DMS79 treated with DMSO at 0.1 percent for 48 hours (cell line): ENCODE results near the gene TKTL1.
A peak's percentile ranks its signal among the peaks of the same experiment; 100 is the strongest.

Experiments used
- DNase-seq: peaks from one replicate; lab custom pipeline; 2025; lab: John Stamatoyannopoulos, UW

The TKTL1 gene

GRCh38 chrX:154362085-154362742 lies 66.6 kb downstream of the TKTL1 start:
- DNase-seq, result no peak

DNA sequence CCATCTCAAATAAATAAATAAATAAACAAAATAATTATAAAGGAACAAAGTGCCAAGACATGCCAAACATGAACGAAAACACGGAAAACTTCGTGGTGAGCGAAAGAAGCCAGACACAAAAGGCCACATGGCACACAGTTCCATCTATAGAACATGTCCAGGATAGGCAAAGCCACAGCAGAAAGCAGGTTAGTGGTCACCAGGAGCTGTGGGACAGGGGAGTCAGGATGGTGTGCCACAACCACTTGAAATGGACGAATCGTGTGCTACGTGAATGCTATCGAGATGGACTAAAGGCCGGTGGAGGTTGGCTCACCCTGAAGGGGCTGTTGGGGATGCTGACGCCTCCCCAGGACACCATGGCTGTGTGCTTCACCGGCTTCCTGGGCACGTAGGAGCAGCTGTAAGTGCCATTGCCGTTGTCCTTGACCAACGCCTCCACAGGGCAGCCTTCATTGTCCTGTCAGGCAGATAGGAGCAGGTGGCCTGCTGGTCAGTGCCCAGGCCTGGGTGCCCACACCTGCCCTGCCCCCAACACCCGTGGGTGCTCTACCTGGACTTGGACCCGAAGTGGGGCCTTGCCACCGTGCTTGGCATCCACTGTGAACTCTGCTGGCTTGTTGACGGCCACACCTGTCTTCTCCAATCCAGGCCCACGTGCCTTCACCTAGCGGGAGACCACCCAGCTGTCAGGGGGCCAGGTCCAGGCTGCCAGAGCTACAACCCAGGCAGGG lies 68.3 kb downstream of the TKTL1 start:
- no peak for DNase-seq

- DNase-seq, result no peak
Measured at GRCh38 chrX:154365052-154365600, 69.5 kb downstream of the TKTL1 start.

DNA sequence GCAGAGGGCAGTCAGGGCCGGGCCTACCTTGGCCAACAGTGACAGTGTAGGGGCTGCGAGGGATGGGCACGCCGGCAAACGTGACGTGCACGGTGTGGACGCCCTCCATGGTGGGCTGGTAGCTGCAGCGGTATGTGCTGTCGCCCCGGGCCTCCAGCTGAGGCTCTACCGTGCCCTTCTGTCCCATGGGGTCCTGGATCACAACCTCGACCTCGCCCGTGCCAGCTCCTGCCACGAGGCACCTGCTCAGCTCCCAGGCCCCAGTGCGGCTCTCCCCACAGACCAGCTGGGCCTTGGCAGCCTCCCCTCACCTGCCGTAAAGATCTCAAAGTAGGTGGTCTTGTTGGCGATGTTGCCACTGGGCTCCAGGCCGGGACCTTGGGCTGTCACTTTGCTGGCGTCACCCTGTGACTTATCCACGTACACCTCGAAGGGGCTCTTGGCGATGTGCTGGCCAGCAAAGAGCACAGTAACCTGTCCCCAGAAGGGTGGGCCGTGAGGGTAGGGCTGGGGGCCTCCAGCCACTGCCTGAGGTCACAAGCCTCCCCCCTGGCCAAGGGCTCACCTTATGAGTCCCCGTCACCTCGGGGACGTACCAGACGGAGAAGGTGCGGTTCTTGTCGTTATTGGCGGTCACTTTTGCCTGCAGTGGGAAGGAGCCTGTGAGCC lies 70.5 kb downstream of the TKTL1 start:
- no peak for DNase-seq

DNA sequence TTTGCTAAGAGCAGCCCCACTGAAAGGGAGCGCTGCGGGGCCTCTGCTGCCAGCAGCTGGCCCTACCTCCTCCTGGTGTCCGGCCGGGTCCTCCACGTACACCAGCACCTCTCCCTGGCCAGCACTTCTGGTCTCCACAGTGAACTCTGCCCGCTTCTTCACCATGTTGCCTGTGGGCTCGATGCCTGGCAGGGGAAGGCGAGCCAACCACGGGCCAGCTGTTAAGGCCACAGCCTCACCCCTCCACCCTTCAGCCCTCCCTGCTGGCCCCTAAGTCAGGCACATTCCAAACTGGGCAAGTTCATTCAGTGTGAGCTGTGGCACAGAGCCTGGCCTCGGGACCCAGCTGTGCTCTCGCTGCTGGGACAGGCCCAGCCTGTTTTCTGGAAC lies 71.1 kb downstream of the TKTL1 start:
- DNase-seq, result no peak

- no peak for DNase-seq
Measured at GRCh38 chrX:154367474-154368308, 72.1 kb downstream of the TKTL1 start.

- peak; percentile 31 for DNase-seq
Measured at GRCh38 chrX:154368630-154369448, 73.2 kb downstream of the TKTL1 start.

DNA sequence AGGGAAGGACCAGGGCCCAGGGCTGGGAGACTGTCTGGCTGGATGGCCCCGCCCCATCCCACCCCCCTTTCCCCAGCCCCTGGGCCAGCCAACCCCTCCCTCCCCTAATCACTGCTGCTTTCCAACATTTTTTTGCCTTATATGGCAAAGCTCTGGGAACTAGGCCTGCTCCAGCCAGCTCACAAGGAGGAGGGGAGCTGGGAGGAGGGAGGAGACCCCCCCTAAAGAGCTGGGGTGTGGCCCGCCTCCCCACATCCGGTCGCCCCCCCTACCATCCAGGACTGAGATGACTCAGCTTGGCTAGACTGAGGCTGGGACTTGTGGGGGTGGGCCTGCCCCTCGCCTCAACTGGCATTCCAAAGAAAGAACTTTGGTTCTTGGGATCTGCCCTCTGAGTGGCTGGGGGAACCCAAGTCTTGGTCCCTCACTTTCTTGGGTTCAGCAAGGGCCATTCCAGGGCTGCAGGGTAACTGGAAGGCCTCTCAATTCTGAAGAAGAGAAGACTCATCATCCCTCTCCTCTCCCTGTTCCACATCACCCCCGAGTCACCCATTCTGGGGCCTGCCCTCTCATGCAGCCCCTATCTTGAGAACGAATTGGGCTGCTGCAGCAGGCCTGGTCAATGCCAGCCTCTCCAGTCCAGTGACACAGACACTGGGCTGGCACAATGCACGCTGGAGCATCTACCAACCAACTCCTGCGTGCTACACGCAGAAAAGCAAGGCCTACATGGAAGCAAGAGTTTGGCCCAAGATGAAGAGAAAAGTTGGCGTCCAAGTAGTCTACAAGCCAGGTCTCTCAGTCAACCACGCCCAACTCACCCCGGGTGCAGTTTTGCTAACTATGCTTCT lies 74.1 kb downstream of the TKTL1 start:
- DNase-seq, result peak; percentile 35

- no peak for DNase-seq
Measured at GRCh38 chrX:154370300-154371016, 74.9 kb downstream of the TKTL1 start.

DNA sequence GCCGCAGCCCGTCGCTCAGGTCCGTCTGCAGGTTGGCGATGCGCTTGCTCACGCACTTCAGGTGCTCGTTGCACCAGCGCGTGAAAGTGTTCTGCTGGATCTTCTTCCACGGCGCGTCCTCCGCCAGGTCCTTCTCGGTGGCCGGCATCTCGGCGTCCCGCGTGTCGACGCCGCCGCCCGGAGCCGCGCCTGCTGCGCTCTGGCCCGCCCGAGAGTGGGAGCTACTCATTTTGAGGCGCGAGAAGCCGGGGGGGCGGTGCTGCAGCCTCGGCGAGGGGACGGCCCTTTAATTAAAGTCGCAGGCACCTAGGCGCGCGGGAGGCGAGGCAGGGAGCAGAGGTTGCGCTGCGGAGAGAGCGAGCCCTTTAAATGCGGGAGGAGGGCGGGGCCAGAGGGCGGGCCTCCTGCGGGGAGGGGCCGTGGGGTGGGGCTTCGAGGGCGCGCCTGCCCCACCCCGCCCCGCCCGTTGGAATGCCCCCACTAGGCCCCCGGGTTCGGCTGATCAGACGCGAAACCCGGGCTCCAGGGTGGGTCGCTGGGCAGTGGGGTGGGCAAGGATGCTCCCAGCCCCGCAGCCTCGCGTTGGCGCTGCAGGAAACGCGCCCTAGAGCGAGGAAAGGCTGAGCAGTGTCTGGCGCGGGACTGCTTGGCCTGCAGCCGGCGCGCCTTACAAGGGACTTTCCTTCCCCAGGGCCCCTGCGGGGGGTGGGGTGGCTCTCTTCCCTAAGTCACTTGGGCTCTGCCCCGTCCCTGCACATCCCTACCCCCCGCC lies 75.6 kb downstream of the TKTL1 start:
- DNase-seq, result peak; percentile 61

GRCh38 chrX:154371789-154372300 lies 76.2 kb downstream of the TKTL1 start:
- no peak for DNase-seq

DNA sequence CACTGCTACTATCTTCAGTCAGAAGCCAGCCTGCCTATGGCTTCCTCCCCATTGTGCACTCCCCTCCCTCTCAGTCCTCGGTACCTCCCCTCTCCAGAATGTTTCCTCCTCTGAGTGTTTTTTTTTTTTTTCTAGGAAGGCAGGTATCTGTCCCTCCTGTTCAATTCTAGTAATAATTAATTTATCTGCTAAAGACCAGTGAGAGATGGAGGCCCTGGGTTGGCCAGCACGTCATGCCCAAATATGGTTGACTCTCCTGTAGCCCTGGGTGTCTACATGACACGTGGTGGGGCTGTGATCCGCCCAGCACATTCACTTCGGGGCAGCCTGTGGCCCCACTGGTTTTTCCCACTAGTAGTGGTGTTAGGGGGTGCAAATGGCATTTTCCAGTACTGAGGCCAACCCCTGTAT lies 77.0 kb downstream of the TKTL1 start:
- DNase-seq, result no peak

- DNase-seq, result peak; percentile 65
Measured at GRCh38 chrX:154373340-154374306, 78.0 kb downstream of the TKTL1 start.

- DNase-seq, result peak; percentile 13
Measured at GRCh38 chrX:154374313-154375155, 78.9 kb downstream of the TKTL1 start, which contains the start of gene FLNA. FLNA (minus strand) TSS chrX:154374634; CDS start chrX:154371245, 3,389 bp downstream.

GRCh38 chrX:154375156-154375504 lies 79.5 kb downstream of the TKTL1 start:
- DNase-seq, result no peak

- DNase-seq, result no peak
Measured at GRCh38 chrX:154376774-154377173, 81.2 kb downstream of the TKTL1 start.
